Measurements from ENCODE around the gene CEP85L.

CEP85L gene

GRCh38 chr6:118562248-118562647 is 89.1 kb downstream of the CEP85L start:
- no peak overlapping the region for H3K4me3 ChIP-seq (ENCODE audit: low read length)
- no peak for DNase-seq (ENCODE audit: low read depth)
- TF ChIP-seq CTCF (conservative IDR thresholded peaks at IDR 0.05; ENCODE audit: low read depth, low read length): no peak

GRCh38 chr6:118559659-118560058 is 91.7 kb downstream of the CEP85L start:
- no peak for DNase-seq (ENCODE audit: low read depth)
- no peak overlapping the region for H3K4me3 ChIP-seq (ENCODE audit: low read length)
- no peak for TF ChIP-seq CTCF (conservative IDR thresholded peaks at IDR 0.05; ENCODE audit: low read depth, low read length)

GRCh38 chr6:118558464-118559217 is 92.8 kb downstream of the CEP85L start:
- no peak for TF ChIP-seq CTCF (conservative IDR thresholded peaks at IDR 0.05; ENCODE audit: low read depth, low read length)
- H3K4me3 ChIP-seq (ENCODE audit: low read length): no peak overlapping the region
- no peak for DNase-seq (ENCODE audit: low read depth)

- no peak overlapping the region for H3K4me3 ChIP-seq (ENCODE audit: low read length)
- no peak for TF ChIP-seq CTCF (conservative IDR thresholded peaks at IDR 0.05; ENCODE audit: low read depth, low read length)
- no peak for DNase-seq (ENCODE audit: low read depth)
These were observed 96.7 kb downstream of the CEP85L start for GRCh38 chr6:118554698-118555097.

- no peak for TF ChIP-seq CTCF (conservative IDR thresholded peaks at IDR 0.05; ENCODE audit: low read depth, low read length)
- H3K4me3 ChIP-seq (ENCODE audit: low read length): no peak overlapping the region
- no peak for DNase-seq (ENCODE audit: low read depth)
These were observed 98.3 kb downstream of the CEP85L start for GRCh38 chr6:118553132-118553531.

- peak; percentile 24 for DNase-seq (ENCODE audit: low read depth)
- TF ChIP-seq CTCF (conservative IDR thresholded peaks at IDR 0.05; ENCODE audit: low read depth, low read length): peak; percentile 66
- no peak overlapping the region for H3K4me3 ChIP-seq (ENCODE audit: low read length)
These were observed 100.0 kb downstream of the CEP85L start for GRCh38 chr6:118551063-118552053.
